ENCODE measurements around the gene VGLL1. TPM values are rescaled to one million over a fixed set of nuclear protein-coding genes. Genes with fewer than 3 reads are reported as not detected.

VGLL1 gene
- total RNA-seq, 1 donor from 2014 or later: 1.3 TPM

GRCh38 chrX:136582624-136583023 is 50.6 kb downstream of the VGLL1 start:
- Histone ChIP-seq H4K20me1 (ENCODE audit: insufficient read depth, low read length) (no peaks in the 10 kb centered on the region), H3K9ac (ENCODE audit: low read length) (no peak overlapping the region), H3K4me3 (ENCODE audit: insufficient read depth, low read depth, low read length) (no peak overlapping the region), H2AFZ (ENCODE audit: low read depth, low read length) (no peak overlapping the region), H3K36me3 (ENCODE audit: insufficient read depth, low read length) (no peaks in the 10 kb centered on the region), H3K4me1 (ENCODE audit: insufficient read depth, low read length) (no peaks in the 10 kb centered on the region), H3K9me3 (ENCODE audit: insufficient read depth, low read depth, low read length) (no peaks in the 10 kb centered on the region), H3K4me2 (ENCODE audit: low read length) (no peak overlapping the region), H3K27me3 (ENCODE audit: insufficient read depth, low read length) (no peaks in the 10 kb centered on the region), H3K27ac (ENCODE audit: low read depth, low read length) (no peak overlapping the region), H3K79me2 (ENCODE audit: insufficient read depth, low read length) (no peaks in the 10 kb centered on the region)
- peaks cover 2% of the 10 kb centered on the region for H3K27me3 Mint-ChIP-seq (ENCODE audit: low read depth, unreplicated experiment)
- TF ChIP-seq CTCF (IDR thresholded peaks at IDR 0.05; ENCODE audit: insufficient read depth, low read depth, low read length): no peak
- TF ChIP-seq EZH2 (IDR thresholded peaks at IDR 0.05; ENCODE audit: insufficient read depth, low read length): no peak
- H3K9me3 Mint-ChIP-seq (ENCODE audit: unreplicated experiment): no peaks in the 10 kb centered on the region
- no peak overlapping the region for H3K4me3 Mint-ChIP-seq (ENCODE audit: unreplicated experiment)
- H3K36me3 Mint-ChIP-seq (ENCODE audit: low read depth, unreplicated experiment): no peaks in the 10 kb centered on the region
- FAIRE-seq: no peak
- no peak overlapping the region for H3K27ac Mint-ChIP-seq (ENCODE audit: unreplicated experiment)
- no peak for DNase-seq (ENCODE audit: low read depth)
- H3K4me1 Mint-ChIP-seq (ENCODE audit: low read depth, unreplicated experiment): no peaks in the 10 kb centered on the region

- H4K20me1 ChIP-seq (ENCODE audit: insufficient read depth, low read length): no peaks in the 10 kb centered on the region
- no peak overlapping the region for H3K27ac ChIP-seq (ENCODE audit: low read depth, low read length)
- no peaks in the 10 kb centered on the region for H3K27me3 ChIP-seq (ENCODE audit: insufficient read depth, low read length)
- FAIRE-seq: no peak
- Mint-ChIP-seq H3K27ac (ENCODE audit: unreplicated experiment) (no peak overlapping the region), H3K9me3 (ENCODE audit: unreplicated experiment) (no peaks in the 10 kb centered on the region), H3K27me3 (ENCODE audit: low read depth, unreplicated experiment) (peaks cover 2% of the 10 kb centered on the region), H3K4me1 (ENCODE audit: low read depth, unreplicated experiment) (peaks cover 1% of the 10 kb centered on the region), H3K36me3 (ENCODE audit: low read depth, unreplicated experiment) (no peaks in the 10 kb centered on the region), H3K4me3 (ENCODE audit: unreplicated experiment) (no peak overlapping the region)
- H3K9me3 ChIP-seq (ENCODE audit: insufficient read depth, low read depth, low read length): no peaks in the 10 kb centered on the region
- no peak overlapping the region for H3K4me2 ChIP-seq (ENCODE audit: low read length)
- no peak overlapping the region for H2AFZ ChIP-seq (ENCODE audit: low read depth, low read length)
- no peak overlapping the region for H3K9ac ChIP-seq (ENCODE audit: low read length)
- DNase-seq (ENCODE audit: low read depth): no peak
- H3K79me2 ChIP-seq (ENCODE audit: insufficient read depth, low read length): no peaks in the 10 kb centered on the region
- no peaks in the 10 kb centered on the region for H3K36me3 ChIP-seq (ENCODE audit: insufficient read depth, low read length)
- TF ChIP-seq EZH2 (IDR thresholded peaks at IDR 0.05; ENCODE audit: insufficient read depth, low read length) (no peak), CTCF (IDR thresholded peaks at IDR 0.05; ENCODE audit: insufficient read depth, low read depth, low read length) (no peak)
- H3K4me1 ChIP-seq (ENCODE audit: insufficient read depth, low read length): no peaks in the 10 kb centered on the region
- H3K4me3 ChIP-seq (ENCODE audit: insufficient read depth, low read depth, low read length): no peak overlapping the region
Observed at GRCh38 chrX:136584545-136584944, 52.5 kb downstream of the VGLL1 start.

GRCh38 chrX:136585262-136585661 is 53.2 kb downstream of the VGLL1 start:
- H3K4me1 Mint-ChIP-seq (ENCODE audit: low read depth, unreplicated experiment): peaks cover 7% of the 10 kb centered on the region
- Histone ChIP-seq H3K27ac (ENCODE audit: low read depth, low read length) (no peak overlapping the region), H3K4me3 (ENCODE audit: insufficient read depth, low read depth, low read length) (no peak overlapping the region), H3K9ac (ENCODE audit: low read length) (no peak overlapping the region), H3K79me2 (ENCODE audit: insufficient read depth, low read length) (no peaks in the 10 kb centered on the region), H4K20me1 (ENCODE audit: insufficient read depth, low read length) (no peaks in the 10 kb centered on the region), H3K4me2 (ENCODE audit: low read length) (no peak overlapping the region), H3K36me3 (ENCODE audit: insufficient read depth, low read length) (no peaks in the 10 kb centered on the region), H3K9me3 (ENCODE audit: insufficient read depth, low read depth, low read length) (no peaks in the 10 kb centered on the region), H3K4me1 (ENCODE audit: insufficient read depth, low read length) (no peaks in the 10 kb centered on the region), H2AFZ (ENCODE audit: low read depth, low read length) (no peak overlapping the region), H3K27me3 (ENCODE audit: insufficient read depth, low read length) (no peaks in the 10 kb centered on the region)
- peaks cover 2% of the 10 kb centered on the region for H3K27me3 Mint-ChIP-seq (ENCODE audit: low read depth, unreplicated experiment)
- no peak overlapping the region for H3K27ac Mint-ChIP-seq (ENCODE audit: unreplicated experiment)
- TF ChIP-seq EZH2 (IDR thresholded peaks at IDR 0.05; ENCODE audit: insufficient read depth, low read length): no peak
- H3K36me3 Mint-ChIP-seq (ENCODE audit: low read depth, unreplicated experiment): no peaks in the 10 kb centered on the region
- DNase-seq (ENCODE audit: low read depth) (no peak), FAIRE-seq (no peak)
- H3K4me3 Mint-ChIP-seq (ENCODE audit: unreplicated experiment): no peak overlapping the region
- no peaks in the 10 kb centered on the region for H3K9me3 Mint-ChIP-seq (ENCODE audit: unreplicated experiment)

All from astrocyte (in vitro differentiated cells and primary cell).